Hepatocyte (in vitro differentiated cells): ENCODE measurements around the gene TCOF1. TPM values are rescaled to one million over a fixed set of nuclear protein-coding genes. Genes with fewer than 3 reads are reported as not detected.

Source experiments
- DNase-seq: peaks from one replicate; pipeline ENCODE4 v3.0.0-alpha.2; 2016; ENCODE audit warnings: low spot score
- H2AFZ ChIP-seq: fragments of 200-600 bp; sonication (generic); 2 replicates; pipeline ENCODE4 v1.6.0; 2016; ENCODE audit warnings: antibody characterized with exemption, mild to moderate bottlenecking
- H3K27ac ChIP-seq: fragments of 200-600 bp; sonication (generic); 2 replicates; pipeline ENCODE4 v1.5.1; 2016; ENCODE audit warnings: mild to moderate bottlenecking
- H3K27me3 ChIP-seq: fragments of 200-600 bp; sonication (generic); 2 replicates; pipeline ENCODE4 v1.6.1; 2016
- H3K36me3 ChIP-seq: fragments of 200-600 bp; sonication (generic); replicated peaks from 2 replicates; pipeline ENCODE4 v1.5.1; 2016; ENCODE audit warnings: low read depth; ENCODE audit not compliant: insufficient read depth
- H3K4me1 ChIP-seq: fragments of 200-600 bp; sonication (generic); 2 replicates; pipeline ENCODE4 v1.5.1; 2016; ENCODE audit warnings: mild to moderate bottlenecking, moderate library complexity; ENCODE audit not compliant: insufficient read depth
- H3K4me2 ChIP-seq: fragments of 200-600 bp; sonication (generic); 2 replicates; pipeline ENCODE4 v1.6.0; 2016
- H3K4me3 ChIP-seq: fragments of 200-600 bp; sonication (generic); 2 replicates; pipeline ENCODE4 v1.5.1; 2016; ENCODE audit warnings: mild to moderate bottlenecking
- H3K79me2 ChIP-seq: fragments of 200-600 bp; sonication (generic); 2 replicates; pipeline ENCODE4 v1.6.0; 2017; ENCODE audit warnings: mild to moderate bottlenecking
- H3K9me2 ChIP-seq: fragments of 200-600 bp; sonication (generic); replicated peaks from 2 replicates; pipeline ENCODE4 v1.6.0; 2017; ENCODE audit warnings: mild to moderate bottlenecking; ENCODE audit not compliant: insufficient read depth
- H3K9me3 ChIP-seq: fragments of 200-600 bp; sonication (generic); 2 replicates; pipeline ENCODE4 v1.5.1; 2016; ENCODE audit warnings: low read depth, mild to moderate bottlenecking
- H4K20me1 ChIP-seq: fragments of 200-600 bp; sonication (generic); 2 replicates; pipeline ENCODE4 v1.6.0; 2016; ENCODE audit warnings: mild to moderate bottlenecking; ENCODE audit not compliant: insufficient read depth, poor library complexity, severe bottlenecking
- CTCF ChIP-seq: fragments of 200-600 bp; sonication (generic); IDR thresholded peaks from 2 replicates; pipeline ENCODE4 v1.5.1; 2016; ENCODE audit warnings: antibody characterized with exemption, mild to moderate bottlenecking; ENCODE audit not compliant: poor library complexity
- EZH2 ChIP-seq: fragments of 200-600 bp; sonication (generic); IDR thresholded peaks from 2 replicates; pipeline ENCODE4 v1.6.1; 2016; ENCODE audit warnings: antibody characterized with exemption, mild to moderate bottlenecking, borderline replicate concordance
- EZH2phosphoT487 ChIP-seq: fragments of 200-600 bp; sonication (generic); IDR thresholded peaks from one replicate; pipeline ENCODE4 v1.6.1; 2018; ENCODE audit warnings: antibody characterized with exemption, mild to moderate bottlenecking, low read depth, moderate library complexity; ENCODE audit not compliant: unreplicated experiment, severe bottlenecking
- WGBS: methylation state at CpG from one replicate; pipeline ENCODE4 v1.1.6; 2016; ENCODE audit warnings: low lambda C conversion rate; ENCODE audit errors: missing lambda C conversion rate; 5-methylcytosine and 5-hydroxymethylcytosine counted together
- polyA plus RNA-seq: library from polyadenylated mRNA; unstranded; fragments of >200 nt; fragmentation: Nextera tagmentation; extraction: Ambion mirVana; gene quantifications from 2 replicates; pipeline ENCODE4 v1.2.1, GENCODE V29; 2016
- total RNA-seq: library from RNA; depleted of rRNA; stranded (reverse); fragments of >200 nt; gene quantifications from 2 replicates; pipeline ENCODE4 v1.2.3, GENCODE V29; 2014

Gene TCOF1
- total and polyA plus RNA-seq, 2 experiments from 2014 or later = 19.9 to 24.0 TPM

- no peaks in the 10 kb centered on the region for H3K79me2 ChIP-seq
- H2AFZ ChIP-seq = no peak overlapping the region
- no peaks in the 10 kb centered on the region for H3K27me3 ChIP-seq
- H4K20me1 ChIP-seq = no peaks in the 10 kb centered on the region
- H3K9me2 ChIP-seq = no peaks in the 10 kb centered on the region
- TF ChIP-seq EZH2 = no peak
- no peak for TF ChIP-seq EZH2phosphoT487
- H3K9me3 ChIP-seq = no peaks in the 10 kb centered on the region
- DNase-seq = no peak
- no peak overlapping the region for H3K4me3 ChIP-seq
- no peak overlapping the region for H3K4me2 ChIP-seq
- H3K4me1 ChIP-seq = no peaks in the 10 kb centered on the region
- no peak overlapping the region for H3K27ac ChIP-seq
- WGBS = 96% methylated on average over 13 of the region's 13 CpGs
- H3K36me3 ChIP-seq = no peaks in the 10 kb centered on the region
Observed at GRCh38 chr5:150391064-150391834, 33.8 kb downstream of the TCOF1 start.

- no peak for TF ChIP-seq CTCF
- no peak for TF ChIP-seq EZH2
- no peak for TF ChIP-seq EZH2phosphoT487
- WGBS = 98% methylated on average over 3 of the region's 3 CpGs
- H3K27ac ChIP-seq = no peak overlapping the region
Observed at GRCh38 chr5:150391986-150392385, 34.5 kb downstream of the TCOF1 start.

GRCh38 chr5:150392680-150393079 is 35.2 kb downstream of the TCOF1 start:
- no peaks in the 10 kb centered on the region for H3K4me1 ChIP-seq
- no peak overlapping the region for H2AFZ ChIP-seq
- no peak for TF ChIP-seq EZH2
- TF ChIP-seq EZH2phosphoT487 = no peak
- TF ChIP-seq CTCF = no peak
- H4K20me1 ChIP-seq = no peaks in the 10 kb centered on the region
- no peak overlapping the region for H3K4me2 ChIP-seq
- no peaks in the 10 kb centered on the region for H3K9me3 ChIP-seq
- no peaks in the 10 kb centered on the region for H3K9me2 ChIP-seq
- H3K27me3 ChIP-seq = no peaks in the 10 kb centered on the region
- no peaks in the 10 kb centered on the region for H3K79me2 ChIP-seq
- H3K36me3 ChIP-seq = no peaks in the 10 kb centered on the region
- DNase-seq = no peak
- no peak overlapping the region for H3K4me3 ChIP-seq
- H3K27ac ChIP-seq = no peak overlapping the region
- 94% methylated on average over 7 of the region's 7 CpGs for WGBS

More at GRCh38 chr5:150391986-150392385, 34.5 kb downstream of the TCOF1 start:
- H3K4me3 ChIP-seq = no peak overlapping the region
- H3K79me2 ChIP-seq = no peaks in the 10 kb centered on the region
- H3K27me3 ChIP-seq = no peaks in the 10 kb centered on the region
- H3K4me2 ChIP-seq = no peak overlapping the region
- no peaks in the 10 kb centered on the region for H4K20me1 ChIP-seq
- no peaks in the 10 kb centered on the region for H3K4me1 ChIP-seq
- DNase-seq = no peak
- H3K9me3 ChIP-seq = no peaks in the 10 kb centered on the region
- no peaks in the 10 kb centered on the region for H3K36me3 ChIP-seq
- no peak overlapping the region for H2AFZ ChIP-seq
- H3K9me2 ChIP-seq = no peaks in the 10 kb centered on the region

GRCh38 chr5:150393096-150393645 is 35.7 kb downstream of the TCOF1 start:
- Histone ChIP-seq H3K27me3 (no peaks in the 10 kb centered on the region), H3K79me2 (no peaks in the 10 kb centered on the region), H4K20me1 (no peaks in the 10 kb centered on the region), H3K36me3 (no peaks in the 10 kb centered on the region), H3K4me2 (no peak overlapping the region), H3K9me3 (no peaks in the 10 kb centered on the region), H2AFZ (no peak overlapping the region), H3K4me1 (no peaks in the 10 kb centered on the region), H3K4me3 (no peak overlapping the region), H3K9me2 (no peaks in the 10 kb centered on the region), H3K27ac (no peak overlapping the region)
- no peak for DNase-seq
- TF ChIP-seq CTCF (no peak), EZH2 (no peak), EZH2phosphoT487 (no peak)
- 90% methylated on average over 3 of the region's 3 CpGs for WGBS
